Raji (cell line): Measurements from ENCODE around the gene MZT2B.

Experiments
- POLR2A ChIP-seq: IDR thresholded peaks from 2 replicates; pipeline ENCODE4 v1.6.1; 2011; ENCODE audit warnings: low read depth, low read length, control low read depth; ENCODE audit not compliant: insufficient read depth

MZT2B gene

GRCh38 chr2:130183512-130184373, 1.7 kb downstream of the MZT2B start:
- no peak for TF ChIP-seq POLR2A

DNA sequence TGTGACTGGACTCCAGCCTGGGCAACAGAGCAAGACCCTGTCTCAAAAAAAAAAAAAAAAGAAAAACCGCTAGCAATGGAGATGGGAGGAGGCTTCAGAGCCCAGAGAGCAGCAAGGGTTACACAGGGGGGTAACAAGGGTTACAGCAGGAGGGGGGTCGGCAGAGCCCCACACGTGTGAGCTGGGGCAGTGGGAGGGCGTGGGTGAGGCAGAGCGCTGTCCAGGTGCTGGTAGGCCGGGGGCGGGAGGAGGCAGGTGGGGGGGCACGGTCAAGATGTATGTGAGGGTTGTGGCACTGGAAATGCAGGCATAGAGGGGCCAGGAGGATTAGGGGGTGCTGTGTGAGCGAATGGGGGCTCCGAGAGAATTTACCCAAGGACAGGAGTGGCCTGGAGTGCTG, 3.4 kb downstream of the MZT2B start:
- TF ChIP-seq POLR2A, result no peak

DNA sequence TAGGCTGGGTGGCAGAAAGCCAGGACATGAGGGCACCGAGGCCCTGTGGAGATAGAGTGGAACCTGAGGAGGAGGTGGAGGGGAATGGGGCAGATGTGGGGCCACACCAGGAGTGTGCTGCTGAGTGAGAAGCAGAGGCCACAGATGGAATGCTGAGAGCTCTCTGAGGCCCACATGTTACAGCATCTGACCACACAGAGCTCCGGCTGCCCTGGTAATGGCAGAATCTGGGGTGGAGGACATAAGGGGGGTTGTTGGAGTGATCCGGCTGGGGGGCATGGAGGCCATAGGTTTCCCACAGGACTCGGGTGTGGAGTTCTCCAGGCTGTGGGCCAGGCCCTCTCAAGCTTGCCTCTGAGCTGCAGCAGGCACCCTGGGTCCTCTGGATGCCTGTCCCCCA, 3.8 kb downstream of the MZT2B start:
- TF ChIP-seq POLR2A, result no peak

GRCh38 chr2:130186391-130186790, 4.3 kb downstream of the MZT2B start:
- TF ChIP-seq POLR2A, result no peak

- no peak for TF ChIP-seq POLR2A
These were observed 5.2 kb downstream of the MZT2B start for GRCh38 chr2:130187268-130187667.

DNA sequence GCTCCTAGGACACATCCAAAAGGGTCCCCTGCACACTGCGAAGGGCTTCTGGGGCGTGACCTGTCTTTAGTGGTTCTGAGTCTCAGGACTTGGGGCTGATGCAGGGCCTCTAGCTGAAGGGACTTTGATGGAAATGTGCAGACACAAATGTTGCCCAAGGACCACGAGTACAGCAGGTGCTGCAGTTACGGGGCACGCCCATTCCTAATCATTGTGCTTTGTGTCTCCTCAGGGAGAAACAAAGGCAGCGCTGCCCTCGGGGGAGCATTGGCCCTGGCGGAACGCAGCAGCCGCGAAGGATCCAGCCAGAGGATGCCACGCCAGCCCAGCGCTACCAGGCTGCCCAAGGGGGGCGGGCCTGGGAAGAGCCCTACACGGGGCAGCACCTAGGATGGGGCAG, 8.2 kb downstream of the MZT2B start:
- 0 out of 2 replicates have a peak, but pooled peaks have one; percentile 16 for TF ChIP-seq POLR2A

DNA sequence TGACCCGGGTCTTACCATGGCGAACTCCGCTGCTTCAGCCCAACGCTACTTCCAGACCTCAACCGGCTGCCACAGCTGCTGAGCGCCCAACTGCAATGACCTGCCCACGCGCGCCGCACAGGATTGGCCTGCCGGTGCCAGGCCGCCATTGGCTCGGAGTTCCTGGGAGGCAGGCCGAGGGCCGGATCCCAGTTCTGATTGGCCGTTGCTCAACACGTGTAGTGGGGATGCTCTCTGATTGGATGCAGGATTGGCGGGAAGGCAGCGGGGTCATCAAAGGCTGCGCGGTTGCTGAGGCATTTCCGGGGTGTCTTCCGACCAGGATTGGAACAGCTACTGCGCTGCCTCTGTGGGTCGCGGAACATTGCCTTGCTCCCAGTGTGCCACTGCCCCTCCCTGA, 16.3 kb downstream of the MZT2B start, which contains the start of gene TUBA3E:
Gene TUBA3E (minus strand): TSS at position 97 of the 400 bp plus-strand sequence. CDS start 79 bp downstream, at position 18.
- no peak for TF ChIP-seq POLR2A

DNA sequence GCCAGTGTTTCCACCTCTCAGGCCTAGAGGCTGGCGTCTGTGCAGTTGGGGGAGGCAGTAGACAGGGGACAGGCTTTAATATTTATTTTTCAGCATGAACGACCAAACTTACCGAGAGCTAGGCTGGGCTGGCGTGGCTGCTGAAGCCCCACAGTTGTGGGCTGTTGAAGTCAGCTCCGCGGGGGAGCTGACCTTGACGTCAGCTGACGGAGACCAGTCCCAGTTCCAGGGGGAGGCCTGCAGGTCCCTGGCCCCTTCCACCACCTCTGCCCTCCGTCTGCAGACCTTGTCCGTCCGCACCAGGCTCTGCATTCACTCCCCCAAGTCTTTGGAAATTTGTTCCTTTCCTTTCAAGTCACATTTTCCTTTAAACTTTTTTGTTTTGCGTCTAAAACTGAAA, 49.6 kb downstream of the MZT2B start:
- TF ChIP-seq POLR2A, result no peak
